T-helper 2 cell (primary cell): ENCODE measurements around the gene DENND1C.

Source experiments
- DNase-seq, 5 experiments: peaks; one replicate each; pipeline versions ENCODE4 v3.0.0 to v3.0.0-alpha.2; 2012 to 2022

Gene DENND1C

GRCh38 chr19:6423499-6424194, 57.9 kb downstream of the DENND1C start:
- peak in 3 of 5 experiments; percentile 4 to 46 (median 26) for DNase-seq

GRCh38 chr19:6421075-6422014, 60.2 kb downstream of the DENND1C start:
- DNase-seq: no peak

GRCh38 chr19:6418562-6418932, 63.0 kb downstream of the DENND1C start:
- no peak for DNase-seq

GRCh38 chr19:6417713-6418561, 63.6 kb downstream of the DENND1C start:
- DNase-seq: no peak
